ENCODE results near the gene GAS2L3.

Gene GAS2L3

GRCh38 chr12:100539202-100539601 lies 34.3 kb upstream of the GAS2L3 start:
- H3K27me3 ChIP-seq (ENCODE audit: low read length) = no peaks in the 10 kb centered on the region
- H3K36me3 ChIP-seq (ENCODE audit: low read length) = no peaks in the 10 kb centered on the region
- no peak overlapping the region for H3K4me2 ChIP-seq (ENCODE audit: low read depth, low read length, poor library complexity, severe bottlenecking)
- H3K4me3 ChIP-seq (ENCODE audit: insufficient read depth, low read length, poor library complexity, severe bottlenecking) = no peak overlapping the region
- no peaks in the 10 kb centered on the region for H3K79me2 ChIP-seq (ENCODE audit: insufficient read depth, low read length)
- H2AFZ ChIP-seq (ENCODE audit: low read depth, low read length, severe bottlenecking) = no peak overlapping the region
- H3K9ac ChIP-seq (ENCODE audit: low read length) = no peak overlapping the region
- H3K27ac ChIP-seq (ENCODE audit: low read depth, low read length) = no peak overlapping the region
- no peaks in the 10 kb centered on the region for H3K9me2 ChIP-seq (replicated peaks; ENCODE audit: insufficient read depth, low read length)
- no peaks in the 10 kb centered on the region for H3K9me3 ChIP-seq (ENCODE audit: insufficient read depth, low read length)
- TF ChIP-seq CTCF (IDR thresholded peaks at IDR 0.05; ENCODE audit: insufficient read depth, low read length, poor library complexity, severe bottlenecking) (no peak), EZH2phosphoT487 (conservative IDR thresholded peaks at IDR 0.05; ENCODE audit: low read length) (no peak)
- no peaks in the 10 kb centered on the region for H4K20me1 ChIP-seq (ENCODE audit: low read depth, low read length)
- H3F3A ChIP-seq (ENCODE audit: insufficient read depth) = no peaks in the 10 kb centered on the region

- H3K36me3 ChIP-seq (ENCODE audit: low read length) = no peaks in the 10 kb centered on the region
- no peak overlapping the region for H3K27ac ChIP-seq (ENCODE audit: low read depth, low read length)
- TF ChIP-seq CTCF (IDR thresholded peaks at IDR 0.05; ENCODE audit: insufficient read depth, low read length, poor library complexity, severe bottlenecking) (no peak), EZH2phosphoT487 (conservative IDR thresholded peaks at IDR 0.05; ENCODE audit: low read length) (no peak)
- H3K9me3 ChIP-seq (ENCODE audit: insufficient read depth, low read length) = no peaks in the 10 kb centered on the region
- H3K9me2 ChIP-seq (replicated peaks; ENCODE audit: insufficient read depth, low read length) = no peaks in the 10 kb centered on the region
- no peaks in the 10 kb centered on the region for H3F3A ChIP-seq (ENCODE audit: insufficient read depth)
- H3K4me3 ChIP-seq (ENCODE audit: insufficient read depth, low read length, poor library complexity, severe bottlenecking) = no peak overlapping the region
- no peak overlapping the region for H3K9ac ChIP-seq (ENCODE audit: low read length)
- no peaks in the 10 kb centered on the region for H4K20me1 ChIP-seq (ENCODE audit: low read depth, low read length)
- H3K4me2 ChIP-seq (ENCODE audit: low read depth, low read length, poor library complexity, severe bottlenecking) = no peak overlapping the region
- no peak overlapping the region for H2AFZ ChIP-seq (ENCODE audit: low read depth, low read length, severe bottlenecking)
- H3K79me2 ChIP-seq (ENCODE audit: insufficient read depth, low read length) = no peaks in the 10 kb centered on the region
- no peaks in the 10 kb centered on the region for H3K27me3 ChIP-seq (ENCODE audit: low read length)
Observed at GRCh38 chr12:100544165-100544564, 29.3 kb upstream of the GAS2L3 start.

- H3K9me3 ChIP-seq (ENCODE audit: insufficient read depth, low read length) = no peaks in the 10 kb centered on the region
- H3K36me3 ChIP-seq (ENCODE audit: low read length) = no peaks in the 10 kb centered on the region
- H3K9ac ChIP-seq (ENCODE audit: low read length) = no peak overlapping the region
- no peaks in the 10 kb centered on the region for H3K9me2 ChIP-seq (replicated peaks; ENCODE audit: insufficient read depth, low read length)
- TF ChIP-seq CTCF (IDR thresholded peaks at IDR 0.05; ENCODE audit: insufficient read depth, low read length, poor library complexity, severe bottlenecking) (no peak), EZH2phosphoT487 (conservative IDR thresholded peaks at IDR 0.05; ENCODE audit: low read length) (no peak)
- no peak overlapping the region for H2AFZ ChIP-seq (ENCODE audit: low read depth, low read length, severe bottlenecking)
- H3K4me2 ChIP-seq (ENCODE audit: low read depth, low read length, poor library complexity, severe bottlenecking) = no peak overlapping the region
- no peaks in the 10 kb centered on the region for H3F3A ChIP-seq (ENCODE audit: insufficient read depth)
- no peaks in the 10 kb centered on the region for H3K79me2 ChIP-seq (ENCODE audit: insufficient read depth, low read length)
- H4K20me1 ChIP-seq (ENCODE audit: low read depth, low read length) = no peaks in the 10 kb centered on the region
- no peak overlapping the region for H3K27ac ChIP-seq (ENCODE audit: low read depth, low read length)
- no peaks in the 10 kb centered on the region for H3K27me3 ChIP-seq (ENCODE audit: low read length)
- H3K4me3 ChIP-seq (ENCODE audit: insufficient read depth, low read length, poor library complexity, severe bottlenecking) = no peak overlapping the region
Observed at GRCh38 chr12:100545092-100545491, 28.4 kb upstream of the GAS2L3 start.
